KMS-11 (cell line): Measurements from ENCODE around the gene EIF3I.

Experiments used
- H2AFZ ChIP-seq: fragments of 200-600 bp; sonication (generic); 2 replicates; pipeline ENCODE4 v1.6.1; 2016; ENCODE audit warnings: antibody characterized with exemption, mixed run types, low read depth
- H3K27ac ChIP-seq: fragments of 200-600 bp; sonication (generic); 2 replicates; pipeline ENCODE4 v1.6.1; 2016; ENCODE audit warnings: mild to moderate bottlenecking, mixed run types
- H3K27me3 ChIP-seq: fragments of 200-600 bp; sonication (generic); 2 replicates; pipeline ENCODE4 v1.6.1; 2017; ENCODE audit warnings: mild to moderate bottlenecking, low read depth, mixed run types, moderate library complexity; ENCODE audit not compliant: insufficient read depth
- H3K36me3 ChIP-seq: fragments of 200-600 bp; sonication (generic); 2 replicates; pipeline ENCODE4 v1.6.1; 2017; ENCODE audit warnings: mild to moderate bottlenecking, mixed run types; ENCODE audit not compliant: insufficient read depth
- H3K4me1 ChIP-seq: fragments of 200-600 bp; sonication (generic); 2 replicates; pipeline ENCODE4 v1.6.1; 2016; ENCODE audit warnings: mild to moderate bottlenecking, low read depth, mixed run types; ENCODE audit not compliant: poor library complexity, severe bottlenecking
- H3K4me2 ChIP-seq: fragments of 200-600 bp; sonication (generic); 2 replicates; pipeline ENCODE4 v1.7.0; 2016; ENCODE audit warnings: mild to moderate bottlenecking, mixed run types
- H3K4me3 ChIP-seq: fragments of 200-600 bp; sonication (generic); IDR thresholded peaks from 2 replicates; pipeline ENCODE4 v1.6.1; 2017; ENCODE audit warnings: low read depth, low read length, mixed read lengths; ENCODE audit not compliant: insufficient read depth
- H3K79me2 ChIP-seq: fragments of 200-600 bp; sonication (generic); 2 replicates; pipeline ENCODE4 v1.6.1; 2016; ENCODE audit warnings: low read depth, mixed run types; ENCODE audit not compliant: insufficient read depth
- H3K9ac ChIP-seq: fragments of 200-600 bp; sonication (generic); 2 replicates; pipeline ENCODE4 v1.6.1; 2016; ENCODE audit warnings: mild to moderate bottlenecking, mixed run types
- H4K20me1 ChIP-seq: fragments of 200-600 bp; sonication (generic); 2 replicates; pipeline ENCODE4 v1.6.1; 2016; ENCODE audit warnings: mild to moderate bottlenecking, mixed run types; ENCODE audit not compliant: insufficient read depth
- CTCF ChIP-seq: fragments of 200-600 bp; sonication (generic); conservative IDR thresholded peaks from 2 replicates; pipeline ENCODE4 v1.6.1; 2017; ENCODE audit warnings: low read depth, mild to moderate bottlenecking, antibody characterized with exemption, low read length, moderate library complexity, mixed read lengths

Gene EIF3I

GRCh38 chr1:32179443-32180185 lies 42.6 kb upstream of the EIF3I start, which contains the start of gene TXLNA:
TXLNA (plus strand) TSS chr1:32179675; CDS start chr1:32180346, 671 bp downstream.
- Histone ChIP-seq H3K9ac (peak within 1 kb of the TSS; percentile 80), H3K79me2 (peaks cover 45% of the 10 kb centered on the region), H3K27ac (peak within 1 kb of the TSS; percentile 56), H3K27me3 (no peaks in the 10 kb centered on the region), H3K36me3 (peaks cover 19% of the 10 kb centered on the region; the same call in 1 of the 2 replicates), H3K4me3 (peak within 1 kb of the TSS; percentile 48), H3K4me2 (peak within 1 kb of the TSS; percentile 79), H4K20me1 (no peaks in the 10 kb centered on the region), H2AFZ (peak within 1 kb of the TSS; percentile 62), H3K4me1 (peaks cover 65% of the 10 kb centered on the region)
- no peak for TF ChIP-seq CTCF

DNA sequence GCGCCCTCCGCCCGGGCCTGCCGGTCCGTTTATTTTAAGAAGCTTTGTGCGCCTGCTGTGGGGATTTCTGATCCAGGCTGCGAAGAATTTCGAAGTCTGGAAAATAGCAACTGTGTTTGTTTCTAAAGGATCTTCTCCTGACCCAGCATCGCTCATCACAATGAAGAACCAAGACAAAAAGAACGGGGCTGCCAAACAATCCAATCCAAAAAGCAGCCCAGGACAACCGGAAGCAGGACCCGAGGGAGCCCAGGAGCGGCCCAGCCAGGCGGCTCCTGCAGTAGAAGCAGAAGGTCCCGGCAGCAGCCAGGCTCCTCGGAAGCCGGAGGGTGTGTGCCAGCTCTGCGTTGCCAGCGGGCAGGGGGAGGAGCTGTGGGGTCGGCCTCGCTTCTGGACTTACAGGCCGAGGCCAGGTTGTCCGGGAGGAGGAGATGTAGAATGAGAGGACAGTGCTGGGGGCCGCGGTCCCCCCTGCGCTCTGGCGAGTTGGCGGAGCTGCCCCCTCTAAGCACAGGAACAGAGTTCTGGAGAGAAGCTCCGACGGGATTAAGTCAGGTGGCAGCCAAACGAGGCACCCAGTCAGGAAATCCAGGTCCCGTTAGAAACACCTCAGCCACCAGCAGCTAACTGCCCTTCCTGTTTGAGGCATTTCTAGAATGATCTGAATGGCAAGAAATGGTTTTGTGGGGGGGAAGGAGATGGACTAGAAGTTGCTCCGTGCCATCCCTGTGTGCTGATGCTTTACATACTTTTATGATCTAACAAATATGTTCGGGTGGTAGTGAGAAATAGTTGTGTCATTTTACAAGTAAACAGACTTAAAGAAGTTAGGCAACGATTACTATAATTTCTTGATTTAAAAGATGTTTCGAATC lies 41.8 kb upstream of the EIF3I start:
- Histone ChIP-seq H3K27me3 (no peaks in the 10 kb centered on the region), H3K36me3 (peaks cover 21% of the 10 kb centered on the region; the same call in 1 of the 2 replicates), H3K4me2 (peak overlapping the region; percentile 79), H3K79me2 (peaks cover 51% of the 10 kb centered on the region), H3K27ac (peak overlapping the region; percentile 56), H2AFZ (peak overlapping the region; percentile 62; the same call in 1 of the 2 replicates), H3K4me3 (peak overlapping the region; percentile 48), H4K20me1 (no peaks in the 10 kb centered on the region), H3K9ac (peak overlapping the region; percentile 80), H3K4me1 (peaks cover 73% of the 10 kb centered on the region)
- no peak for TF ChIP-seq CTCF

DNA sequence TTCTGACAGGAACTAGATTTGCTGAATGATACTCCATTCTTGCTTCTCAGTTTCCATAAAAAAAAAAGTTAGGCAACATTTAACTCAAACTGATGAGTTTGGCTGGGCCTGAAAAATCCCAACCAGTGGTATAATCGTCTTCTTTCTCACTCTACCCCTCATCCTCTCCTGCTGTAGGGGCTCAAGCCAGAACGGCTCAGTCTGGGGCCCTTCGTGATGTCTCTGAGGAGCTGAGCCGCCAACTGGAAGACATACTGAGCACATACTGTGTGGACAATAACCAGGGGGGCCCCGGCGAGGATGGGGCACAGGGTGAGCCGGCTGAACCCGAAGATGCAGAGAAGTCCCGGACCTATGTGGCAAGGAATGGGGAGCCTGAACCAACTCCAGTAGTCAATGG lies 41.1 kb upstream of the EIF3I start:
- H3K36me3 ChIP-seq, result peaks cover 25% of the 10 kb centered on the region; the same call in 1 of the 2 replicates
- peak overlapping the region; percentile 56; the same call in 1 of the 2 replicates for H3K27ac ChIP-seq
- no peak overlapping the region for H2AFZ ChIP-seq
- no peak overlapping the region for H3K4me3 ChIP-seq
- H4K20me1 ChIP-seq, result no peaks in the 10 kb centered on the region
- H3K4me2 ChIP-seq, result peak overlapping the region; percentile 79
- no peaks in the 10 kb centered on the region for H3K27me3 ChIP-seq
- TF ChIP-seq CTCF, result no peak
- H3K79me2 ChIP-seq, result peaks cover 57% of the 10 kb centered on the region
- H3K4me1 ChIP-seq, result peaks cover 79% of the 10 kb centered on the region
- peak overlapping the region; percentile 80; the same call in 1 of the 2 replicates for H3K9ac ChIP-seq

DNA sequence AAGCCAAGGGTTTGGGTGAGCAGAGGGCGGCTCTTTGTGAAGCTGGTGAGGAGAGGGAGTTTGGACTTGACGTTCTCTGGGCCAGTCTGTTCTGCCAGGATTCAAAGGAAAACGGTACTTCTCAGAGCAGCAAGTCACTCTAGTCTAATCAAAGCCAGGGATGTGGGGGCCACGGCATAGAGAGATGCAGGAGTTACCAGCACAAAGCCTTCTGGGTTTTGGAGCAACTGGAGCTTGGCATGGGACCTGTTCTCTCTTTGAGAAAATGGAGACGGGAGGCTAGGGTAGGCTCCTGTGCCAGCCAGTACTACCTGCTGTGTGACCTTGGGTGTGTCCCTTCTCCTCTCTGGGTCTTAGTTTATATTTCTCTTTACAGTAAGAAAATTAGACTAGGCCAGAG lies 40.6 kb upstream of the EIF3I start:
- no peak for TF ChIP-seq CTCF
- Histone ChIP-seq H3K27me3 (no peaks in the 10 kb centered on the region), H3K27ac (no peak overlapping the region), H3K9ac (no peak overlapping the region), H4K20me1 (no peaks in the 10 kb centered on the region; the same call in 1 of the 2 replicates), H3K4me1 (peaks cover 79% of the 10 kb centered on the region), H3K36me3 (peaks cover 25% of the 10 kb centered on the region; the same call in 1 of the 2 replicates), H3K79me2 (peaks cover 62% of the 10 kb centered on the region), H3K4me2 (peak overlapping the region; percentile 79), H3K4me3 (no peak overlapping the region), H2AFZ (no peak overlapping the region)
